ENCODE results near the gene TSC2. TPM values are rescaled to one million over a fixed set of nuclear protein-coding genes. Genes with fewer than 3 reads are reported as not detected.

TSC2 gene
- polyA plus RNA-seq, 1 donor from 2014 or later, result 69.2 TPM

GRCh38 chr16:2042171-2042985, 5.4 kb upstream of the TSC2 start:
- H2AFZ ChIP-seq (ENCODE audit: low read depth, low read length), result no peak overlapping the region
- no peaks in the 10 kb centered on the region for H3K9me3 ChIP-seq (ENCODE audit: low read length)
- no peak overlapping the region for H3K4me2 ChIP-seq (ENCODE audit: low read length)
- H3K27ac ChIP-seq (ENCODE audit: low read length), result no peak overlapping the region
- H3K36me3 ChIP-seq (ENCODE audit: insufficient read depth, low read length), result no peaks in the 10 kb centered on the region
- no peaks in the 10 kb centered on the region for H3K27me3 ChIP-seq (ENCODE audit: insufficient read depth, low read depth, low read length)
- no peaks in the 10 kb centered on the region for H3F3A ChIP-seq (ENCODE audit: insufficient read depth, low read length, poor library complexity, severe bottlenecking)
- H3K9ac ChIP-seq (ENCODE audit: low read length), result no peak overlapping the region
- H3K4me3 ChIP-seq (ENCODE audit: low read length), result no peak overlapping the region
- no peaks in the 10 kb centered on the region for H3K9me2 ChIP-seq (ENCODE audit: insufficient read depth, low read length)
- H4K20me1 ChIP-seq (ENCODE audit: insufficient read depth), result no peaks in the 10 kb centered on the region
- TF ChIP-seq REST (IDR thresholded peaks at IDR 0.05; ENCODE audit: borderline replicate concordance), result no peak
- no peak for TF ChIP-seq EP300 (conservative IDR thresholded peaks at IDR 0.05; ENCODE audit: poor library complexity, severe bottlenecking)
- TF ChIP-seq MXI1 (conservative IDR thresholded peaks at IDR 0.05; ENCODE audit: poor library complexity, severe bottlenecking), result no peak
- no peak for TF ChIP-seq RAD21 (conservative IDR thresholded peaks at IDR 0.05)
- no peak for TF ChIP-seq TAF1 (IDR thresholded peaks at IDR 0.05; ENCODE audit: low read depth)
- no peak for TF ChIP-seq CTCF (IDR thresholded peaks at IDR 0.05; ENCODE audit: poor library complexity, severe bottlenecking)
- no peak for TF ChIP-seq SMC3 (conservative IDR thresholded peaks at IDR 0.05; ENCODE audit: poor library complexity)
- TF ChIP-seq EZH2 (IDR thresholded peaks at IDR 0.05; ENCODE audit: borderline replicate concordance, insufficient read depth, low read length, poor library complexity, severe bottlenecking), result no peak
- TF ChIP-seq POLR2AphosphoS5 (IDR thresholded peaks at IDR 0.05), result no peak
- no peaks in the 10 kb centered on the region for H3K79me2 ChIP-seq (replicated peaks; ENCODE audit: insufficient read depth, low read length)

- Histone ChIP-seq H3K27me3 (ENCODE audit: insufficient read depth, low read depth, low read length) (no peaks in the 10 kb centered on the region), H3K79me2 (replicated peaks; ENCODE audit: insufficient read depth, low read length) (peaks cover under 1% of the 10 kb centered on the region), H3K9ac (ENCODE audit: low read length) (no peak overlapping the region), H3K9me3 (ENCODE audit: low read length) (no peaks in the 10 kb centered on the region), H3K27ac (ENCODE audit: low read length) (no peak overlapping the region), H3K36me3 (ENCODE audit: insufficient read depth, low read length) (no peaks in the 10 kb centered on the region), H3K9me2 (ENCODE audit: insufficient read depth, low read length) (no peaks in the 10 kb centered on the region), H3K4me3 (ENCODE audit: low read length) (no peak overlapping the region), H4K20me1 (ENCODE audit: insufficient read depth) (no peaks in the 10 kb centered on the region), H3K4me2 (ENCODE audit: low read length) (no peak overlapping the region), H2AFZ (ENCODE audit: low read depth, low read length) (no peak overlapping the region), H3F3A (ENCODE audit: insufficient read depth, low read length, poor library complexity, severe bottlenecking) (no peaks in the 10 kb centered on the region)
- TF ChIP-seq SMC3 (conservative IDR thresholded peaks at IDR 0.05; ENCODE audit: poor library complexity) (no peak), EZH2 (IDR thresholded peaks at IDR 0.05; ENCODE audit: borderline replicate concordance, insufficient read depth, low read length, poor library complexity, severe bottlenecking) (no peak), EP300 (conservative IDR thresholded peaks at IDR 0.05; ENCODE audit: poor library complexity, severe bottlenecking) (no peak), RAD21 (conservative IDR thresholded peaks at IDR 0.05) (no peak), POLR2AphosphoS5 (IDR thresholded peaks at IDR 0.05) (no peak), REST (IDR thresholded peaks at IDR 0.05; ENCODE audit: borderline replicate concordance) (no peak), TAF1 (IDR thresholded peaks at IDR 0.05; ENCODE audit: low read depth) (no peak), CTCF (IDR thresholded peaks at IDR 0.05; ENCODE audit: poor library complexity, severe bottlenecking) (no peak), MXI1 (conservative IDR thresholded peaks at IDR 0.05; ENCODE audit: poor library complexity, severe bottlenecking) (no peak)
Observed at GRCh38 chr16:2042986-2043666, 4.7 kb upstream of the TSC2 start.
